Ascending aorta (tissue), 2 donors: ENCODE measurements around the gene SHLD1. TPM values are rescaled to one million over a fixed set of nuclear protein-coding genes. Genes with fewer than 3 reads are reported as not detected.
"Not testable (repeated sequence)": the region's sequence is repeated elsewhere in the genome, so short reads cannot be mapped to it uniquely, and the experiment has no call there.

Experiments used
- DNase-seq, 2 donors: peaks; one replicate each; pipeline ENCODE4 v3.0.0-alpha.2; 2019; ENCODE audit warnings: low spot score in 2 of 2
- H3K27ac ChIP-seq, 2 donors: fragments of 200-600 bp; sonication (generic); one replicate each; pipeline ENCODE4 v1.5.1; 2016 to 2017; ENCODE audit warnings: mild to moderate bottlenecking in 1 of 2
- H3K27me3 ChIP-seq: fragments of 200-600 bp; sonication (generic); one replicate; pipeline ENCODE4 v1.5.1; 2017
- H3K36me3 ChIP-seq, 2 donors: fragments of 200-600 bp; sonication (generic); one replicate each; pipeline ENCODE4 v1.5.1; 2016
- H3K4me1 ChIP-seq, 2 donors: fragments of 200-600 bp; sonication (generic); one replicate each; pipeline ENCODE4 v1.5.1; 2016 to 2017; ENCODE audit warnings: mild to moderate bottlenecking in 1 of 2
- H3K4me3 ChIP-seq, 2 donors: fragments of 200-600 bp; sonication (generic); one replicate each; pipeline ENCODE4 v1.5.1; 2016 to 2017; ENCODE audit warnings: mild to moderate bottlenecking in 1 of 2
- H3K9me3 ChIP-seq, 2 donors: fragments of 200-600 bp; sonication (generic); one replicate each; pipeline ENCODE4 v1.5.1; 2016
- CTCF ChIP-seq, 3 experiments: fragments of 200-600 bp in 2 of 3; fragments of 450-650 bp in 1 of 3; sonication (generic) in 2 of 3; IDR thresholded peaks; one replicate each; pipeline ENCODE4 v1.5.1; 2016 to 2019; ENCODE audit warnings: antibody characterized with exemption in 3 of 3, mild to moderate bottlenecking in 1 of 3, moderate library complexity in 1 of 3
- intact Hi-C: fragments of 100-400 bp; cut with DNase I; formaldehyde crosslinking; loops from one replicate; pipeline ENCODE4 v1.15.1; 2023
- total RNA-seq: library from RNA; depleted of rRNA; stranded (reverse); fragments of >200 nt; gene quantifications from one replicate; pipeline ENCODE4 v1.1.0, GENCODE V29; 2016

The SHLD1 gene
- total RNA-seq, 1 donor from 2014 or later, result not detected

GRCh38 chr20:5779071-5779900, 29.1 kb downstream of the SHLD1 start:
- intact Hi-C loops, result no loop called here

GRCh38 chr20:5780846-5781217, 30.6 kb downstream of the SHLD1 start:
- no peaks in the 10 kb centered on the region for H3K27me3 ChIP-seq
- intact Hi-C loops, result no loop called here
- DNase-seq, result no peak
- no peak overlapping the region for H3K4me3 ChIP-seq
- no peak overlapping the region for H3K27ac ChIP-seq
- H3K9me3 ChIP-seq, result no peaks in the 10 kb centered on the region
- H3K36me3 ChIP-seq, result peaks cover 0 to 7% of the 10 kb centered on the region in 2 donors
- H3K4me1 ChIP-seq, result no peaks in the 10 kb centered on the region
- TF ChIP-seq CTCF (IDR thresholded peaks at IDR 0.05), result no peak

More at GRCh38 chr20:5779071-5779900, 29.1 kb downstream of the SHLD1 start:
- DNase-seq, result peak in 1 of 2 donors; percentile 65
- Histone ChIP-seq H3K9me3 (no peaks in the 10 kb centered on the region), H3K36me3 (peaks cover 0 to 12% of the 10 kb centered on the region in 2 donors), H3K4me1 (no peaks in the 10 kb centered on the region), H3K27me3 (no peaks in the 10 kb centered on the region), H3K4me3 (no peak overlapping the region), H3K27ac (no peak overlapping the region)
- no peak for TF ChIP-seq CTCF (IDR thresholded peaks at IDR 0.05)

- H3K4me1 ChIP-seq, H3K9me3 ChIP-seq, H3K4me3 ChIP-seq, H3K27me3 ChIP-seq, H3K36me3 ChIP-seq, DNase-seq, intact Hi-C loops, H3K27ac ChIP-seq: not testable (repeated sequence)
Observed at GRCh38 chr20:5781367-5781766, 31.2 kb downstream of the SHLD1 start.

- Histone ChIP-seq H3K9me3 (no peaks in the 10 kb centered on the region), H3K4me3 (no peak overlapping the region), H3K36me3 (peaks cover 0 to 7% of the 10 kb centered on the region in 2 donors), H3K4me1 (peaks cover under 1 to 2% of the 10 kb centered on the region in 2 donors), H3K27me3 (no peaks in the 10 kb centered on the region), H3K27ac (no peak overlapping the region)
- intact Hi-C loops, result no loop called here
- TF ChIP-seq CTCF (IDR thresholded peaks at IDR 0.05), result no peak
- DNase-seq, result no peak
Observed at GRCh38 chr20:5781798-5782750, 31.9 kb downstream of the SHLD1 start.

GRCh38 chr20:5784735-5785134, 34.5 kb downstream of the SHLD1 start:
- intact Hi-C loops, result no loop called here

More at GRCh38 chr20:5784735-5785134, 34.5 kb downstream of the SHLD1 start:
- Histone ChIP-seq H3K4me1 (peaks cover 5 to 9% of the 10 kb centered on the region in 2 donors), H3K27me3 (no peaks in the 10 kb centered on the region), H3K4me3 (no peak overlapping the region), H3K27ac (no peak overlapping the region), H3K36me3 (peaks cover 0 to 8% of the 10 kb centered on the region in 2 donors), H3K9me3 (no peaks in the 10 kb centered on the region)
- DNase-seq, result no peak
- no peak for TF ChIP-seq CTCF (IDR thresholded peaks at IDR 0.05)
